Lung (tissue), 12 donors: ENCODE measurements around the gene POLN. TPM values are rescaled to one million over a fixed set of nuclear protein-coding genes. Genes with fewer than 3 reads are reported as not detected.

ENCODE experiments used
- ATAC-seq: fragments of 200-7000 bp; cut with Tn5 transposase; one replicate; pipeline ENCODE4 v1.9.1; 2020; ENCODE audit warnings: moderate number of reproducible peaks; ENCODE audit not compliant: insufficient read depth, low FRiP score
- DNase-seq, 3 donors: peaks; one replicate each; pipeline ENCODE4 v3.0.0-alpha.2; 2013 to 2017
- H3K27ac ChIP-seq, 2 donors: one replicate each; pipeline ENCODE4 v1.5.1; 2013; ENCODE audit warnings: mild to moderate bottlenecking in 2 of 2, moderate library complexity in 2 of 2, control low read depth in 1 of 2, inconsistent platforms in 1 of 2, low read depth in 1 of 2, low read length in 1 of 2
- H3K27me3 ChIP-seq, 3 donors: one replicate each; pipeline ENCODE4 v1.5.1; 2013; ENCODE audit warnings: low read length in 2 of 3; ENCODE audit not compliant: control insufficient read depth in 3 of 3, insufficient read depth in 3 of 3
- H3K36me3 ChIP-seq, 4 donors: one replicate each; pipeline ENCODE4 v1.5.1; 2013; ENCODE audit warnings: low read length in 4 of 4, mild to moderate bottlenecking in 1 of 4, moderate library complexity in 1 of 4; ENCODE audit not compliant: control insufficient read depth in 4 of 4, insufficient read depth in 4 of 4
- H3K4me1 ChIP-seq, 5 donors: one replicate each; pipeline ENCODE4 v1.5.1; 2013; ENCODE audit warnings: low read length in 5 of 5, mild to moderate bottlenecking in 2 of 5, moderate library complexity in 1 of 5; ENCODE audit not compliant: control insufficient read depth in 5 of 5, insufficient read depth in 5 of 5
- H3K4me3 ChIP-seq: one replicate; pipeline ENCODE4 v1.5.1; 2013; ENCODE audit warnings: mild to moderate bottlenecking, control low read depth, moderate library complexity
- H3K9ac ChIP-seq, 2 donors: one replicate each; pipeline ENCODE4 v1.5.1; 2013; ENCODE audit warnings: low read length in 2 of 2, control low read depth in 1 of 2; ENCODE audit not compliant: insufficient read depth in 1 of 2
- H3K9me3 ChIP-seq, 4 donors: one replicate each; pipeline ENCODE4 v1.5.1; 2013; ENCODE audit warnings: low read length in 3 of 4, mild to moderate bottlenecking in 1 of 4, moderate library complexity in 1 of 4; ENCODE audit not compliant: control insufficient read depth in 4 of 4, insufficient read depth in 3 of 4
- WGBS, 2 donors: extraction: QIAGEN DNeasy Blood & Tissue Kit; methylation state at CpG; one replicate each; pipeline ENCODE4 v1.1.7; 2013; 5-methylcytosine and 5-hydroxymethylcytosine counted together
- polyA plus RNA-seq, 2 donors: library from polyadenylated mRNA; stranded (reverse); fragments of 200-250 nt; gene quantifications; one replicate each; pipeline ENCODE4 v1.2.1, GENCODE V29; 2013
- total RNA-seq, 2 donors: library from RNA; depleted of rRNA in 1 of 2; stranded (reverse); fragments of >200 nt in 1 of 2; gene quantifications; one replicate each; pipeline ENCODE4 v1.2.1, GENCODE V29; 2014 to 2021
- TF ChIP-seq, protein P1 (sequence below): IDR thresholded peaks from 2 replicates; pipeline ENCODE4 v1.5.1; 2012; ENCODE audit warnings: mild to moderate bottlenecking; ENCODE audit errors: control extremely low read depth, extremely low read depth
- donor health status: control.
- donor health status: control.
- donor health status: Bipolar disorder and iron deficiency.
- donor health status: healthy.
- donor health status: DM: yes; HTN: yes; CAD: no.

The POLN gene
- total and polyA plus RNA-seq, 4 donors: 0.68 to 3.7 (median 2.2) TPM

- ATAC-seq (no peak), DNase-seq (no peak)
- Histone ChIP-seq H3K27me3 (no peaks in the 10 kb centered on the region), H3K4me1 (peaks cover 5 to 58% (median 8%) of the 10 kb centered on the region in 5 donors), H3K9ac (no peak overlapping the region), H3K9me3 (no peaks in the 10 kb centered on the region), H3K36me3 (peaks cover 0 to 1% (median 0%) of the 10 kb centered on the region in 4 donors), H3K4me3 (no peak overlapping the region), H3K27ac (peak overlapping the region; percentile 14 to 37)
- TF ChIP-seq, protein P1, sequence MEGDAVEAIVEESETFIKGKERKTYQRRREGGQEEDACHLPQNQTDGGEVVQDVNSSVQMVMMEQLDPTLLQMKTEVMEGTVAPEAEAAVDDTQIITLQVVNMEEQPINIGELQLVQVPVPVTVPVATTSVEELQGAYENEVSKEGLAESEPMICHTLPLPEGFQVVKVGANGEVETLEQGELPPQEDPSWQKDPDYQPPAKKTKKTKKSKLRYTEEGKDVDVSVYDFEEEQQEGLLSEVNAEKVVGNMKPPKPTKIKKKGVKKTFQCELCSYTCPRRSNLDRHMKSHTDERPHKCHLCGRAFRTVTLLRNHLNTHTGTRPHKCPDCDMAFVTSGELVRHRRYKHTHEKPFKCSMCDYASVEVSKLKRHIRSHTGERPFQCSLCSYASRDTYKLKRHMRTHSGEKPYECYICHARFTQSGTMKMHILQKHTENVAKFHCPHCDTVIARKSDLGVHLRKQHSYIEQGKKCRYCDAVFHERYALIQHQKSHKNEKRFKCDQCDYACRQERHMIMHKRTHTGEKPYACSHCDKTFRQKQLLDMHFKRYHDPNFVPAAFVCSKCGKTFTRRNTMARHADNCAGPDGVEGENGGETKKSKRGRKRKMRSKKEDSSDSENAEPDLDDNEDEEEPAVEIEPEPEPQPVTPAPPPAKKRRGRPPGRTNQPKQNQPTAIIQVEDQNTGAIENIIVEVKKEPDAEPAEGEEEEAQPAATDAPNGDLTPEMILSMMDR: no peak
- 90% methylated on average over 19 of the region's 19 CpGs for WGBS, 2 donors
These were observed 23.5 kb upstream of the POLN start for GRCh38 chr4:2265113-2266110.

GRCh38 chr4:2264481-2265041, 22.6 kb upstream of the POLN start:
- Histone ChIP-seq H3K9me3 (no peaks in the 10 kb centered on the region), H3K27ac (no peak overlapping the region), H3K4me3 (no peak overlapping the region), H3K27me3 (no peaks in the 10 kb centered on the region), H3K36me3 (peaks cover 0 to 10% (median 2%) of the 10 kb centered on the region in 4 donors), H3K9ac (no peak overlapping the region), H3K4me1 (peaks cover 5 to 66% (median 15%) of the 10 kb centered on the region in 5 donors)
- whole genome bisulfite sequencing, 2 donors: 87% methylated on average over 6 of the region's 6 CpGs
- no peak for ATAC-seq
- no peak for DNase-seq
- TF ChIP-seq, protein P1: no peak

DNA sequence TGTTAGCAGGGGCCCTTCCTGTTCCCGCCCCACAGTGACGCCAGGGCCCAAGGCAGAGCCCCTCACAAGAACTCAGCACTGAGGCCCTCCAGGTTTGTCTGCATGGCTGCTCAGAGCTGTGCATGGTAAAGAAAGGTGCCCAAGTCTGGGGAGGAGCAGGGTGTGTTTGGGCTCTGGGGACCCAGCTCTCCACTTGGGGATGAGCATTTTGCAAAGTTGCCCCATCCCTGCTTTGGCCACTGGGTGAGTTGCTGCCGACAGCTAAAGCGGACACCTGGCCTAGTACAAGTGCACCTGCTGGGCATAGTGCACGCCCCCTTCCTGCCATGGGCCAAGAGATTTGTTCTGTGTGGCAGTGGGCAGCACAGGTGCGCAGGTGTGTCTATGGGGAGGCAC, 22.0 kb upstream of the POLN start:
- peaks cover 0 to 10% (median 3%) of the 10 kb centered on the region in 4 donors for H3K36me3 ChIP-seq
- peaks cover 5 to 62% (median 15%) of the 10 kb centered on the region in 5 donors for H3K4me1 ChIP-seq
- DNase-seq (no peak), ATAC-seq (no peak)
- 90 to 91% methylated on average over 5 to 6 of the region's 6 CpGs for WGBS, 2 donors
- no peaks in the 10 kb centered on the region for H3K27me3 ChIP-seq
- TF ChIP-seq, protein P1: no peak
- H3K27ac ChIP-seq: no peak overlapping the region
- H3K9me3 ChIP-seq: no peaks in the 10 kb centered on the region
- no peak overlapping the region for H3K4me3 ChIP-seq
- no peak overlapping the region for H3K9ac ChIP-seq
